Progenitor cell of endocrine pancreas (in vitro differentiated cells): ENCODE data around the gene CYBA. TPM values are rescaled to one million over a fixed set of nuclear protein-coding genes. Genes with fewer than 3 reads are reported as not detected.

Experiments
- DNase-seq: peaks from one replicate; pipeline ENCODE4 v3.0.0; 2021; ENCODE audit warnings: low spot score; ENCODE audit not compliant: unreplicated experiment
- H3K27ac Mint-ChIP-seq: 2 replicates; pipeline ENCODE4 v1.8.0; 2021; ENCODE audit warnings: mild to moderate bottlenecking, moderate library complexity, mixed read lengths
- H3K27me3 Mint-ChIP-seq: 2 replicates; pipeline ENCODE4 v1.8.0; 2021; ENCODE audit warnings: mixed read lengths
- H3K36me3 Mint-ChIP-seq: 2 replicates; pipeline ENCODE4 v1.8.0; 2022; ENCODE audit warnings: mixed read lengths; ENCODE audit not compliant: insufficient read depth
- H3K4me1 Mint-ChIP-seq: 2 replicates; pipeline ENCODE4 v1.8.0; 2021; ENCODE audit warnings: low read depth, mixed read lengths
- H3K4me3 Mint-ChIP-seq: 2 replicates; pipeline ENCODE4 v1.8.0; 2021; ENCODE audit warnings: low read depth, mild to moderate bottlenecking, moderate library complexity, mixed read lengths
- H3K9me3 Mint-ChIP-seq: 2 replicates; pipeline ENCODE4 v1.8.0; 2021; ENCODE audit warnings: low read depth, mixed read lengths
- long read RNA-seq: library from polyadenylated mRNA; unstranded; transcript quantifications from one replicate; pipeline ENCODE4 v2.0.0, GENCODE V29; 2020
- total RNA-seq: library from RNA; stranded (reverse); gene quantifications from 2 replicates; pipeline ENCODE4 v1.2.1, GENCODE V29; 2021
- TF ChIP-seq, protein P1 (sequence below): fragments of 200-600 bp; sonication (generic); IDR thresholded peaks from one replicate; pipeline ENCODE4 v1.5.0; 2021; ENCODE audit warnings: antibody characterized with exemption, mild to moderate bottlenecking; ENCODE audit not compliant: unreplicated experiment

Gene CYBA
- total RNA-seq = 111 and 112 TPM in 2 replicates
- long read RNA-seq = 0 reads

DNA sequence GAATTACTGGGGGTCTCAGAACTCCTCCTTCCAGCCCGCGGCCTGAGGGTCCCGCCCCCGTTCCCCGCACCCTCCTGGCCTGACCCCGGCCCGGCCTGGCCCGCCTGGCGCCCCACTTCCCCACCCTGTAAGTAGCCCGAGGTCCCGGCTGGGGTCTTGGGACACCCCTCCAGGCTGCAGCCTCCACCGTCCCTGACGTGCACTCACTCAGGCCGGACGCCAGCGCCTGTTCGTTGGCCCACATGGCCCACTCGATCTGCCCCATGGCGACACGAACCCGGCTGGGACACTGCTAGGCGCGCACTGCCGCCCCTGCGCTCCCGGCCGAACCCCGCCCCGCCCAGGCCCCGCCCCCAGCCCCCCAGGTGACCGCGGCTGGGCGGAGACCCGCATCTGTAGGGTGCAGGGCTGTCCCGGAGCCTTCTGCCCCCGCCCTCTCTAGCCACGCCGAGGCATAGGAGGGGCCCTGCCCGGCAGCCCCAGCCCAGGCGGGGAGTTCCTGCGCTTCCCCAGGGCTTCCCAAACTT, at the start of gene CYBA:
Gene CYBA (minus strand): TSS at position 305 of the 527 bp plus-strand sequence. CDS start 40 bp downstream, at position 265.
- Mint-ChIP-seq H3K27me3 (no peaks in the 10 kb centered on the region), H3K4me3 (peak within 1 kb of the TSS; percentile 81), H3K4me1 (peaks cover 4% of the 10 kb centered on the region), H3K9me3 (no peaks in the 10 kb centered on the region), H3K27ac (peak within 1 kb of the TSS; percentile 56), H3K36me3 (peaks cover 7% of the 10 kb centered on the region)
- no peak for DNase-seq
- TF ChIP-seq, protein P1, sequence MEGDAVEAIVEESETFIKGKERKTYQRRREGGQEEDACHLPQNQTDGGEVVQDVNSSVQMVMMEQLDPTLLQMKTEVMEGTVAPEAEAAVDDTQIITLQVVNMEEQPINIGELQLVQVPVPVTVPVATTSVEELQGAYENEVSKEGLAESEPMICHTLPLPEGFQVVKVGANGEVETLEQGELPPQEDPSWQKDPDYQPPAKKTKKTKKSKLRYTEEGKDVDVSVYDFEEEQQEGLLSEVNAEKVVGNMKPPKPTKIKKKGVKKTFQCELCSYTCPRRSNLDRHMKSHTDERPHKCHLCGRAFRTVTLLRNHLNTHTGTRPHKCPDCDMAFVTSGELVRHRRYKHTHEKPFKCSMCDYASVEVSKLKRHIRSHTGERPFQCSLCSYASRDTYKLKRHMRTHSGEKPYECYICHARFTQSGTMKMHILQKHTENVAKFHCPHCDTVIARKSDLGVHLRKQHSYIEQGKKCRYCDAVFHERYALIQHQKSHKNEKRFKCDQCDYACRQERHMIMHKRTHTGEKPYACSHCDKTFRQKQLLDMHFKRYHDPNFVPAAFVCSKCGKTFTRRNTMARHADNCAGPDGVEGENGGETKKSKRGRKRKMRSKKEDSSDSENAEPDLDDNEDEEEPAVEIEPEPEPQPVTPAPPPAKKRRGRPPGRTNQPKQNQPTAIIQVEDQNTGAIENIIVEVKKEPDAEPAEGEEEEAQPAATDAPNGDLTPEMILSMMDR = no peak

DNA sequence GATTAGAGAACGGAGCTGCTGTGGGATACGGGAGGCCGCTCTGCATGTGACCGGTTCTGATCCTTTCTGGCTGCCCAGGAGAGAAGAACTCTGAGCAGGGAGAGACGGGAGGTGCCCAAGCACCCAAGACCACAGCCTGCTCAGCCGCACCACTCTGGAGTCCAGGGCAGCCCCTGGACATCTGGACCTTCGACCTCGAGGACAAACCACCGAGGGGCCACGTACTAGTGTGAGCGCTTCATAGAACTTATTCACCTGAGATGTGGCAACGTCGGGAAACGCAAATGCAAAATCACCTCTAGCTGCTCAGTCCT, 49.4 kb upstream of the CYBA start:
- Mint-ChIP-seq H3K4me1 (peaks cover 3% of the 10 kb centered on the region), H3K9me3 (no peaks in the 10 kb centered on the region), H3K36me3 (peaks cover 2% of the 10 kb centered on the region), H3K4me3 (no peak overlapping the region), H3K27ac (no peak overlapping the region), H3K27me3 (no peaks in the 10 kb centered on the region)
- TF ChIP-seq, protein P1 = no peak
- DNase-seq = no peak

DNA sequence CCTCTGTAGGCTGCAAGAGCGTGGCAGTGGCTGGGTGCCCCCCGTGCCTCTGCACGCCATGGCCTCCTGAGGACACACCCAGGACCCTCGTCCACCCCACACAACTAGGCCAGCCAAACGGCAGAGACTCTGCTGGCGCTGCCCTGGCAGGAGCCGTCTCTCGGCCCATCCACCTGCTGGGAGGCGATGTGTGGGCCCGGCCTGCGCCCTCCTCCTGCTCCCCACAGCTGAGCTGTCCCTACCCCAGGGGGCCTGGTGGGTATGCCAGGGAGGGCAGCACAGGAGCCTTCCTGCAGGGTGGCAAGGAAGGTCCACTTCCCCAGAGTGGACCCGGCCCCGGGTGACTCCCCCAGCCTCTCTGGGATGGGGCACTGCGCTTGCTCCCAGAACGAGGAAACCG, 48.3 kb upstream of the CYBA start:
- Mint-ChIP-seq H3K36me3 (peaks cover 2% of the 10 kb centered on the region), H3K9me3 (no peaks in the 10 kb centered on the region), H3K4me3 (no peak overlapping the region), H3K27ac (no peak overlapping the region), H3K4me1 (peaks cover 1% of the 10 kb centered on the region), H3K27me3 (no peaks in the 10 kb centered on the region)
- TF ChIP-seq, protein P1 = no peak
- no peak for DNase-seq

DNA sequence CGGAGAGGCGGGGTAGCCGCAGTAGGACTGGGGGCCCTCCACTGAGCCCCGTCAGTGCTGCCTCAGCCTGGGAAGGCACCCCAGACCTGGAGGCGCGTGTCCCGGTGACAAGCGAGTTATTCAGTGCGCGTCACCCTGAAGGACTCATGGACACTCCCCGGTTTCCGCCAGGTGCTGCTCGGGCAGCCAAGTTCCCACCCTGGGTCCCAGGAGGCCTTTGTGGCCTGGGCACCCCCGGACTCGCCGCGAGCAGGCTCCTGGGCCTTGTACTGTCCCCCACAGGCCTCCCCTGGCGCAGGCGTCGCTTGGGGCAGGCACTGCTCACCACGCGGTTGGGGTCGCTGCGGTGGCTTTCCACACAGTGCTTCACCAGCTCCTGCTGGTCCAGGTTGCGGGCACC, 47.8 kb upstream of the CYBA start:
- H3K27me3 Mint-ChIP-seq = no peaks in the 10 kb centered on the region
- H3K4me3 Mint-ChIP-seq = no peak overlapping the region

DNA sequence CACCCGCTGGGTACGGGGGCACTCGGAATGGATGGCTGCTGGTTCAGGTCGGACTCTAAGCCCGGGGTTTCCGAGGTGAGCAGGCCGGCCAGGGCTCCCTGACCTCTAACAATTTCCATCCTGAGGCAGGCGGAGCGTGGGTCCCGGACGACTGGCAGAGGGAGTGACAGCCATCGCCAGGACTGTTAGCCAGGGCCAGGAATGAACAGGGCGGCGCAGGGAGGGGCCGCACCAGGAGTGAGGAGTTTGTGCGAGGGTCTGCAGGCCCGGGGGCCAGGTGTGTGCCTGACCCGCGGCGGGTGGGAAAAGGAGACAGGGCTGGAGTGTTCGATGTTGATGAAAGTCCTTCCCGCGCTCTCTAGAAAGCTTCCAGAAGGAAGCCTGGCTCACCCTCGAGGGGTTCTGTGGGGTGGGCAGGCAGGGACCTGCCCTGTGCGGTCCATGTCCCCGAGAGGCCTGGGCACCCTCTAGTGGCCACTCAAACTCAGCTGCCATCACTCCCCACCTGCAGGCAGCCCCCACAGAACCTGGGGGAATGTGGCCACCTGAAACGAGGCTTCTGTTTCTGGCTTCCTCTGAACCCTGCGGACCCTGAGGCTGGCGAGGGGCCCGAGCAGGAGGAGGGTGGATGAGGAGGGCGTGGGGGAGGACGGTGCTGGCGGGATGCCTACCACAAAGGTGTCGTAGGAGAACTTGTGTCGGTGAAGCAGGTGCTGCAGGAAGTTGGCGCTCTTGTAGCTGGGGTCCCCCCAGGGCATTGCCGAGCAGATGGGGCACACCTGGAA, 47.2 kb upstream of the CYBA start:
- Mint-ChIP-seq H3K9me3 (no peaks in the 10 kb centered on the region), H3K4me3 (no peak overlapping the region), H3K36me3 (peaks cover 2% of the 10 kb centered on the region), H3K27ac (no peak overlapping the region), H3K27me3 (no peaks in the 10 kb centered on the region), H3K4me1 (no peaks in the 10 kb centered on the region)
- no peak for DNase-seq
- TF ChIP-seq, protein P1 = peak; percentile 47

More for the DNA sequence above, 47.8 kb upstream of the CYBA start:
- H3K9me3 Mint-ChIP-seq = no peaks in the 10 kb centered on the region
- TF ChIP-seq, protein P1 = no peak
- H3K27ac Mint-ChIP-seq = no peak overlapping the region
- H3K36me3 Mint-ChIP-seq = peaks cover 2% of the 10 kb centered on the region
- DNase-seq = no peak
- no peaks in the 10 kb centered on the region for H3K4me1 Mint-ChIP-seq
